Eye (tissue), 1 donor: ENCODE measurements around the gene LINC01488.

Experiments
- DNase-seq: peaks from one replicate; pipeline ENCODE4 v3.0.0-alpha.2; 2015

The LINC01488 gene

GRCh38 chr11:69535908-69536307 is 54.4 kb downstream of the LINC01488 start:
- DNase-seq = no peak

- no peak for DNase-seq
These were observed 54.9 kb downstream of the LINC01488 start for GRCh38 chr11:69536406-69536805.

GRCh38 chr11:69537126-69537525 is 55.7 kb downstream of the LINC01488 start:
- no peak for DNase-seq

- no peak for DNase-seq
These were observed 56.6 kb downstream of the LINC01488 start for GRCh38 chr11:69537855-69538640.

- DNase-seq = no peak
These were observed 57.4 kb downstream of the LINC01488 start for GRCh38 chr11:69538854-69539253.

- peak; percentile 11 for DNase-seq
These were observed 58.1 kb downstream of the LINC01488 start for GRCh38 chr11:69539416-69540117.

GRCh38 chr11:69540118-69541000 is 58.9 kb downstream of the LINC01488 start:
- DNase-seq = peak; percentile 18

GRCh38 chr11:69541001-69541285 is 59.5 kb downstream of the LINC01488 start:
- DNase-seq = no peak

- DNase-seq = no peak
These were observed 60.2 kb downstream of the LINC01488 start for GRCh38 chr11:69541501-69542313.

- DNase-seq = no peak
These were observed 61.1 kb downstream of the LINC01488 start for GRCh38 chr11:69542314-69543168.
